ENCODE results near the gene MIER1.

- TF ChIP-seq CTCF (conservative IDR thresholded peaks at IDR 0.05; ENCODE audit: low read length), result no peak
- no peak for TF ChIP-seq EZH2phosphoT487 (IDR thresholded peaks at IDR 0.05; ENCODE audit: borderline replicate concordance)
Observed at GRCh38 chr1:66943361-66943969, 18.7 kb downstream of the MIER1 start.
